Esophagus (tissue), 2 donors: ENCODE data around the gene UBE2H. TPM values are rescaled to one million over a fixed set of nuclear protein-coding genes. Genes with fewer than 3 reads are reported as not detected.

Source experiments
- H3K27ac ChIP-seq, 2 donors: one replicate each; pipeline ENCODE4 v1.5.1; 2013; ENCODE audit warnings: low read depth in 2 of 2, mild to moderate bottlenecking in 2 of 2, inconsistent platforms in 1 of 2, low read length in 1 of 2, moderate library complexity in 1 of 2
- H3K27me3 ChIP-seq, 2 donors: one replicate each; pipeline ENCODE4 v1.6.1; 2013; ENCODE audit warnings: low read length in 2 of 2, control low read depth in 1 of 2, mild to moderate bottlenecking in 1 of 2; ENCODE audit not compliant: insufficient read depth in 2 of 2, control insufficient read depth in 1 of 2
- H3K36me3 ChIP-seq, 2 donors: one replicate each; pipeline ENCODE4 v1.6.1; 2013; ENCODE audit warnings: low read length in 1 of 2; ENCODE audit not compliant: control insufficient read depth in 2 of 2, insufficient read depth in 2 of 2
- H3K4me1 ChIP-seq, 2 donors: one replicate each; pipeline ENCODE4 v1.6.1; 2013; ENCODE audit warnings: low read length in 1 of 2; ENCODE audit not compliant: control insufficient read depth in 2 of 2, insufficient read depth in 2 of 2
- H3K4me3 ChIP-seq, 2 donors: one replicate each; pipeline ENCODE4 v1.5.1; 2013; ENCODE audit warnings: low read length in 2 of 2, mild to moderate bottlenecking in 2 of 2, low read depth in 1 of 2, moderate library complexity in 1 of 2
- H3K9me3 ChIP-seq, 2 donors: one replicate each; pipeline ENCODE4 v1.6.1; 2013; ENCODE audit warnings: mild to moderate bottlenecking in 2 of 2, low read depth in 1 of 2, low read length in 1 of 2, moderate library complexity in 1 of 2; ENCODE audit not compliant: control insufficient read depth in 2 of 2, insufficient read depth in 1 of 2
- WGBS, 2 donors: extraction: QIAGEN DNeasy Blood & Tissue Kit; methylation state at CpG; one replicate each; pipeline ENCODE4 v1.1.7; 2013; 5-methylcytosine and 5-hydroxymethylcytosine counted together
- polyA plus RNA-seq, 2 donors: library from polyadenylated mRNA; stranded (reverse); fragments of 200-250 nt; gene quantifications; one replicate each; pipeline ENCODE4 v1.2.3, GENCODE V29; 2013
- donor health status: healthy with polysubstance abuse.
- donor health status: Bipolar disorder and iron deficiency.

The UBE2H gene
- polyA plus RNA-seq, 2 donors, result 31.1 to 51.1 TPM

GRCh38 chr7:129943352-129943751 lies 9.4 kb downstream of the UBE2H start:
- WGBS, 2 donors, result 85 to 86% methylated on average over 6 of the region's 6 CpGs
- Histone ChIP-seq H3K4me1 (peaks cover 0 to 1% of the 10 kb centered on the region in 2 donors), H3K9me3 (no peaks in the 10 kb centered on the region), H3K27ac (no peak overlapping the region), H3K4me3 (no peak overlapping the region), H3K27me3 (no peaks in the 10 kb centered on the region), H3K36me3 (peaks cover 0 to 1% of the 10 kb centered on the region in 2 donors)

DNA sequence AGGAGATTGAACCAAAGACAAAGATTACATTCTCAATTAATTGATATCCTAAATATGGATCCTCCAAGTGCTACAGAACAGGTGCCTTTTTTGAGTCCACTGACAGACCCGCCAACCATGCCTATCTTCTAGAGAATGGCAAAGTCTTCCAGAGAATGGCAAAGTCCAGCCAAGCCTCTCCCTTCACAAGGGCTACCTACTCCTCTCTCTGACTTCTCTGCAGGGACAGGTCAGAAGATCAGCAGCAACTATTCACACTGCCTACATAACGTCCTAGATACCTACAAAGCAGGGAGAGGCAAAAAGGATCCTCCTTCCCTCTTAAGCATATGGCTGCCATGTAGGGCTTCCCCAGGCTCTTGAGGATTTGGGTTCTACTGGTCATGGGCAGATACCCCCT lies 12.4 kb downstream of the UBE2H start:
- no peaks in the 10 kb centered on the region for H3K9me3 ChIP-seq
- H3K27me3 ChIP-seq, result no peaks in the 10 kb centered on the region
- no peak overlapping the region for H3K4me3 ChIP-seq
- H3K27ac ChIP-seq, result no peak overlapping the region
- no peaks in the 10 kb centered on the region for H3K4me1 ChIP-seq
- H3K36me3 ChIP-seq, result peaks cover 0 to 1% of the 10 kb centered on the region in 2 donors
- WGBS, 2 donors, result 72 to 81% methylated on average over 2 of the region's 2 CpGs

- no peaks in the 10 kb centered on the region for H3K9me3 ChIP-seq
- no peak overlapping the region for H3K27ac ChIP-seq
- H3K27me3 ChIP-seq, result no peaks in the 10 kb centered on the region
- no peak overlapping the region for H3K4me3 ChIP-seq
- no peaks in the 10 kb centered on the region for H3K4me1 ChIP-seq
- peaks cover 0 to 1% of the 10 kb centered on the region in 2 donors for H3K36me3 ChIP-seq
- 97 to 98% methylated on average over 4 of the region's 4 CpGs for WGBS, 2 donors
These were observed 12.9 kb downstream of the UBE2H start for GRCh38 chr7:129939881-129940280.

DNA sequence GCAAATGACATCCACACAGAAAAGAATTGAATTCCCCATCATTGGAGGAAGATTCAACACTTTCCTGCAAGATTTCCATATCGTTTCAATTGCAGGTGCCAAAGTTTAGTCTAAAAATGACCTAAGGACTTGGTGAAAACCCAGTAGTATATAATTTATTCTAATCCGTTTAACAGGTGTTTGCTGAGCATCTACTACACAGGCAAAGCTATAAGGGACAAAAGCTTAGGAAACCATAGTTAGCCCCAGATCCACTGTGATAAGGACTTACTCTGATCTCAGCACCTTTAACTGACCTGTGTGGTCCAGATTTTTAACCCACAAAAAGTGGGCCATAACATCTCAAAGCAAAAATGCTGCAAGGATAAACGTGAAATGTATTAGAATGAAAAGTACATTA lies 19.1 kb downstream of the UBE2H start:
- H3K36me3 ChIP-seq, result no peaks in the 10 kb centered on the region
- no peaks in the 10 kb centered on the region for H3K27me3 ChIP-seq
- no peak overlapping the region for H3K4me3 ChIP-seq
- no peak overlapping the region for H3K27ac ChIP-seq
- H3K4me1 ChIP-seq, result no peaks in the 10 kb centered on the region
- WGBS, 2 donors, result 70 to 81% methylated on average over 3 of the region's 3 CpGs
- no peaks in the 10 kb centered on the region for H3K9me3 ChIP-seq

GRCh38 chr7:129926618-129927017 lies 26.1 kb downstream of the UBE2H start:
- WGBS, 2 donors, result 89 to 98% methylated on average over 3 of the region's 3 CpGs
- H3K27me3 ChIP-seq, result no peaks in the 10 kb centered on the region
- no peak overlapping the region for H3K4me3 ChIP-seq
- H3K27ac ChIP-seq, result no peak overlapping the region
- no peaks in the 10 kb centered on the region for H3K4me1 ChIP-seq
- peaks cover 0 to 3% of the 10 kb centered on the region in 2 donors for H3K36me3 ChIP-seq
- H3K9me3 ChIP-seq, result no peaks in the 10 kb centered on the region

- no peaks in the 10 kb centered on the region for H3K9me3 ChIP-seq
- no peaks in the 10 kb centered on the region for H3K27me3 ChIP-seq
- H3K4me3 ChIP-seq, result no peak overlapping the region
- no peak overlapping the region for H3K27ac ChIP-seq
- H3K36me3 ChIP-seq, result peaks cover 0 to 5% of the 10 kb centered on the region in 2 donors
- 77 to 84% methylated on average over 8 of the region's 8 CpGs for WGBS, 2 donors
- no peaks in the 10 kb centered on the region for H3K4me1 ChIP-seq
These were observed 27.3 kb downstream of the UBE2H start for GRCh38 chr7:129925416-129926002.

DNA sequence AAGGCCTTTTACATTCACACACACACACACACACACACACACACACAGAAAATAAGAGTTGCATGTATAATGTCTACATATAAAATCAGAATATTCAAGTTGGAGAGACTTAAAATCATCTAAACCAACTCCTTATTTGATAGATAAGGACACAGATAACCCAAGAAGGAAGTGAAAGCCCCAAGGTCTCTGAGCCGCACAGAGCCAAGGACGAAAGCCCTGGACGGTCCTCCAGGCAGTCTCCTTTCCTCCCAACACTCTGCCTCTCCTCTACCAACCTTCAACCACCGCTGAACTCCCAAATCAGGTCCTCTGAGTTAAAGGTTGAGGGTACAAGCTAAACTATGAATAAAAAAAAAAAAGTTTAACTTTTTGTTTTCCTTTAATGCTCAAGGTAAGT lies 28.2 kb downstream of the UBE2H start:
- Histone ChIP-seq H3K4me1 (no peaks in the 10 kb centered on the region), H3K36me3 (peaks cover 0 to 5% of the 10 kb centered on the region in 2 donors), H3K9me3 (no peaks in the 10 kb centered on the region), H3K27me3 (no peaks in the 10 kb centered on the region), H3K27ac (no peak overlapping the region), H3K4me3 (no peak overlapping the region)
- 87 to 93% methylated on average over 4 of the region's 4 CpGs for WGBS, 2 donors

DNA sequence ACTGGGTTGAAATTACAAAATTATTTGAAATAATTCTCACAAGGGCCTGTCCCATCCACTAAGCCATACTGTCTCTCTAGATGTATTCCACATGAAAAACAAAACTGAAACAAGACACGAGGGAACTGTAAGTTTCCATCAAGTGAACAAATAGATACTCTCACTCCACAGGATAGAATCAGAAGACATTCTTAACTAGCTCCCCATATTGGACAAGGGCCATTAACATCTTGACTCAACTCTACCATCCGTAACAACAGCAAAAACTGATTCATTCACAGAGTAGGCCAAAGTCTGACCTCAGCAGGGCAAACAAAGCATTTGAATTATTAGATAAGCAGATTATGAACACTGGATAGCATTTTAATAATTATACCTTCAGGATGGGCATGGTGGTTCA lies 29.1 kb downstream of the UBE2H start:
- Histone ChIP-seq H3K27me3 (no peaks in the 10 kb centered on the region), H3K4me1 (no peaks in the 10 kb centered on the region), H3K9me3 (no peaks in the 10 kb centered on the region), H3K27ac (no peak overlapping the region), H3K4me3 (no peak overlapping the region), H3K36me3 (peaks cover 0 to 5% of the 10 kb centered on the region in 2 donors)
- 25 to 29% methylated on average over 2 of the region's 2 CpGs for WGBS, 2 donors

DNA sequence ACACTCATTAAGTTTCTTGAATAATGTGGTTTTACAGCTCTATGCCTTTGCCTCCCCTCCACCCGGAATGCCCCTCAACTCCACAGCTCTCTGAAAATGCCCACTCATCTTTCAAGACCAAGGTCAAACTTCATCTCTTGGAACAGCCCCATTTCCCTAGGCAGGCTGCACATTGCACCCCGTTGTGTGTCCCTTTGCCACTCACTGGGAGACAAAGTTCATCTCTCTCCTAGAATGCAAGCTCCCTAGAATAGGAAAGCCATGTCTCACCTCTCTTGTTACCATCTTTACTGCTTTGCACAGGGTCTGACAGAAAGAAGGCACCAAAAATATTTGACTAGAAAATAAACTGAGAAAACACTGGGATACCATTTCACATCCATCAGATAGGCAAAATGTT lies 33.3 kb downstream of the UBE2H start:
- 91 to 93% methylated on average over 2 of the region's 2 CpGs for WGBS, 2 donors
- Histone ChIP-seq H3K27ac (no peak overlapping the region), H3K27me3 (no peaks in the 10 kb centered on the region), H3K36me3 (peaks cover 0 to 2% of the 10 kb centered on the region in 2 donors), H3K4me3 (no peak overlapping the region), H3K4me1 (no peaks in the 10 kb centered on the region), H3K9me3 (no peaks in the 10 kb centered on the region)

DNA sequence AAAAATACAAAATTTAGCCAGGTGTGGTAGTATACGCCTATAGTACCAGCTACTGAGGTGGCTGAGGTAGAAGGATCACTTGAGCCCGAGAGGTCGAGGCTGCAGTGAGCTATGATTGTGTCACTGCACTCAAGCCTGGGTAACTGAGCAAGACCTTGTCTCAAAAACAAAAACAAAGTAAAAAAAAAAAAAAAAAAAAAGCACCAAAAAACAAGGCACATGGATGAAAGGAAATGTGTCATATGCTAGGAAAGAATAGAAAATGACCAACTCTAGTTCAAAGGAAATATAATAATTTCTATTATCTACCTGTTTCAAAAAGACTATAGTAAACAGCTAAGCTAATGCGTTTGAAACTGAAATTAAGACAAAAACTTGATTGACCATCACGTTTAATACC lies 33.8 kb downstream of the UBE2H start:
- H3K27me3 ChIP-seq, result no peaks in the 10 kb centered on the region
- H3K4me1 ChIP-seq, result no peaks in the 10 kb centered on the region

More for the DNA sequence above, 33.8 kb downstream of the UBE2H start:
- Histone ChIP-seq H3K9me3 (no peaks in the 10 kb centered on the region), H3K4me3 (no peak overlapping the region), H3K27ac (no peak overlapping the region), H3K36me3 (peaks cover 0 to 2% of the 10 kb centered on the region in 2 donors)
- 84 to 86% methylated on average over 5 of the region's 5 CpGs for WGBS, 2 donors
